Measurements from ENCODE around the gene TRIM49D1. TPM values are rescaled to one million over a fixed set of nuclear protein-coding genes. Genes with fewer than 3 reads are reported as not detected.
"Not testable (repeated sequence)": the region's sequence is repeated elsewhere in the genome, so short reads cannot be mapped to it uniquely, and the experiment has no call there.

TRIM49D1 gene
- total RNA-seq: not detected
- long read RNA-seq: 0 reads

- no peak for DNase-seq (ENCODE audit: low spot score)
Measured at GRCh38 chr11:89922195-89922660, at the start of gene TRIM49D1. TSS of gene TRIM49D1 (minus strand) at chr11:89922245. CDS start at chr11:89917710, 4,535 bp downstream.

GRCh38 chr11:89965737-89966136, 43.7 kb upstream of the TRIM49D1 start, which contains the start of gene TRIM64:
TSS of gene TRIM64 (plus strand) at chr11:89966037. CDS start at chr11:89968504, 2,467 bp downstream.
- not testable (repeated sequence) for DNase-seq (ENCODE audit: low spot score)

GRCh38 chr11:89960833-89961232, 38.8 kb upstream of the TRIM49D1 start:
- DNase-seq (ENCODE audit: low spot score): not testable (repeated sequence)

GRCh38 chr11:89923764-89924163, 1.7 kb upstream of the TRIM49D1 start, which contains the start of gene TRIM49D2:
TSS of gene TRIM49D2 (plus strand) at chr11:89924064. CDS start at chr11:89926762, 2,698 bp downstream.
- not testable (repeated sequence) for DNase-seq (ENCODE audit: low spot score)

GRCh38 chr11:89900809-89901208, 21.2 kb downstream of the TRIM49D1 start:
- DNase-seq (ENCODE audit: low spot score): not testable (repeated sequence)

GRCh38 chr11:89893245-89893644, 28.8 kb downstream of the TRIM49D1 start:
- not testable (repeated sequence) for DNase-seq (ENCODE audit: low spot score)

- not testable (repeated sequence) for DNase-seq (ENCODE audit: low spot score)
Measured at GRCh38 chr11:89877511-89877910, 44.5 kb downstream of the TRIM49D1 start.

- DNase-seq (ENCODE audit: low spot score): not testable (repeated sequence)
Measured at GRCh38 chr11:89872588-89872987, 49.5 kb downstream of the TRIM49D1 start.

GRCh38 chr11:89865223-89865622, 56.8 kb downstream of the TRIM49D1 start:
- not testable (repeated sequence) for DNase-seq (ENCODE audit: low spot score)

- DNase-seq (ENCODE audit: low spot score): peak; percentile 71
Measured at GRCh38 chr11:89863906-89864704, 57.9 kb downstream of the TRIM49D1 start.

Other genes starting within 250 kb of the TRIM49D1 start
- not detected for gene TRIM77, start 211.9 kb downstream of the TRIM49D1 start, total RNA-seq
- gene TRIM49, start 113.7 kb downstream of the TRIM49D1 start, total RNA-seq: not detected
- gene TRIM64B, start 43.8 kb downstream of the TRIM49D1 start, total RNA-seq: not detected
- not detected for gene TRIM49D2, start 1.8 kb upstream of the TRIM49D1 start, total RNA-seq
- gene TRIM64, start 43.8 kb upstream of the TRIM49D1 start, total RNA-seq: not detected
- gene TRIM49C, start 108.9 kb upstream of the TRIM49D1 start, total RNA-seq: not detected
- gene UBTFL1, start 163.7 kb upstream of the TRIM49D1 start, total RNA-seq: not detected
- gene NAALAD2, start 212.4 kb upstream of the TRIM49D1 start, total RNA-seq: 2.7 TPM

All from mesenteric fat pad (tissue), 1 donor.